ENCODE results near the gene TRABD.

DNA sequence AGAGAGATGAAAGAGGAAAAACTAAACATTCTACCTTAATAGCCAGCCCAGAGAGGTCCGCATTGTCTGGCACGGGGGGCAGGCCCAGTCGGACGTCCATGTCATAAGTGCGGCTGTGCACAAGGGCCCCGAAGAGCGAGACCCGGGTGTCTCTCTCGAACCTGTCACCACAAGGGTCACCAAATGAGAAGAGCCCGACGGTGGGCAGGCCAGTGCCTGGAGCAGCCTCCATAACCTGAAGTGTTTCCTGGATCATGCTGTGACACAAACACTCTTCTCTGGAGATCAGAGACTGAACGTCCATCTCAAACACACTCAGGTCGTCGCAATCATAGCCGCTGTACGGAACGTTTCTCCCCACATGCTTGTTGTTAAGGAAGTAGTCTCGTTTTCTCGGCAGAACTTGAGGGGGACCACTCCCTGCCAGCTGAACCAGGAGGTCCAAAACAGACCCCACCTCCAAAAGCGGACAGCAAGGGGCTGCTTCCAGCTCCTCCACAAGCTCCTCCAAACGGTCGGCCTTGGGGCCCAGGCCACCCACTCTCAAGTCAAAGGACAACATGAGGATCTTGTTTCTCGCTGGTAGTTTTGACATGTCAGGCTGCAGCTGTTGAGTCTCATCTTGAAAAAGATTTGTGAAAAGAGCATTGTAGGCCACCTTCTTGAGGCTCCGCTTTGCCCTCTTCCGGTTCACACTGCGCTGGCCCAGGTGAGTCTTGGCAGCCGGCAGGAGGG is 58.1 kb downstream of the TRABD start:
- TF ChIP-seq, protein P1, sequence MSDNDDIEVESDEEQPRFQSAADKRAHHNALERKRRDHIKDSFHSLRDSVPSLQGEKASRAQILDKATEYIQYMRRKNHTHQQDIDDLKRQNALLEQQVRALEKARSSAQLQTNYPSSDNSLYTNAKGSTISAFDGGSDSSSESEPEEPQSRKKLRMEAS (IDR thresholded peaks at IDR 0.05; ENCODE audit: low read depth) = no peak
- TF ChIP-seq POLR2AphosphoS5 (IDR thresholded peaks at IDR 0.05; ENCODE audit: low read depth, low read length) = no peak
- TF ChIP-seq RAD21 (IDR thresholded peaks at IDR 0.05; ENCODE audit: low read length) = no peak
- TF ChIP-seq, protein P2, sequence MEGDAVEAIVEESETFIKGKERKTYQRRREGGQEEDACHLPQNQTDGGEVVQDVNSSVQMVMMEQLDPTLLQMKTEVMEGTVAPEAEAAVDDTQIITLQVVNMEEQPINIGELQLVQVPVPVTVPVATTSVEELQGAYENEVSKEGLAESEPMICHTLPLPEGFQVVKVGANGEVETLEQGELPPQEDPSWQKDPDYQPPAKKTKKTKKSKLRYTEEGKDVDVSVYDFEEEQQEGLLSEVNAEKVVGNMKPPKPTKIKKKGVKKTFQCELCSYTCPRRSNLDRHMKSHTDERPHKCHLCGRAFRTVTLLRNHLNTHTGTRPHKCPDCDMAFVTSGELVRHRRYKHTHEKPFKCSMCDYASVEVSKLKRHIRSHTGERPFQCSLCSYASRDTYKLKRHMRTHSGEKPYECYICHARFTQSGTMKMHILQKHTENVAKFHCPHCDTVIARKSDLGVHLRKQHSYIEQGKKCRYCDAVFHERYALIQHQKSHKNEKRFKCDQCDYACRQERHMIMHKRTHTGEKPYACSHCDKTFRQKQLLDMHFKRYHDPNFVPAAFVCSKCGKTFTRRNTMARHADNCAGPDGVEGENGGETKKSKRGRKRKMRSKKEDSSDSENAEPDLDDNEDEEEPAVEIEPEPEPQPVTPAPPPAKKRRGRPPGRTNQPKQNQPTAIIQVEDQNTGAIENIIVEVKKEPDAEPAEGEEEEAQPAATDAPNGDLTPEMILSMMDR (IDR thresholded peaks at IDR 0.05) = no peak
- no peak for TF ChIP-seq RCOR1 (IDR thresholded peaks at IDR 0.05; ENCODE audit: low read length)

Measured in SK-N-SH (cell line).